Calu3 (cell line): Measurements from ENCODE around the gene JMJD4. TPM values are rescaled to one million over a fixed set of nuclear protein-coding genes. Genes with fewer than 3 reads are reported as not detected.

Source experiments
- BruUV-seq: library from RNA; stranded (reverse); fragments of 400-500 nt; replicated peaks from 2 replicates; lab custom pipeline; 2021; lab: Mats Ljungman, UMichigan
- CTCF ChIA-PET: fragments of 300-600 bp; sonication (Branson Sonifier 250); formaldehyde crosslinking; loops from one replicate; lab custom pipeline; 2022; ENCODE audit warnings: antibody characterized with exemption; lab: Charles Lee
- DNase-seq: peaks from one replicate; pipeline ENCODE4 v3.0.0; 2022
- H3K27ac Mint-ChIP-seq: one replicate; pipeline ENCODE4 v1.8.0; 2022; ENCODE audit warnings: mixed read lengths; ENCODE audit not compliant: unreplicated experiment
- H3K27me3 Mint-ChIP-seq: one replicate; pipeline ENCODE4 v1.8.0; 2022; ENCODE audit warnings: mixed read lengths; ENCODE audit not compliant: unreplicated experiment
- H3K36me3 Mint-ChIP-seq: one replicate; pipeline ENCODE4 v1.8.0; 2022; ENCODE audit warnings: mild to moderate bottlenecking, moderate library complexity, mixed read lengths; ENCODE audit not compliant: insufficient read depth, unreplicated experiment
- H3K4me1 Mint-ChIP-seq: one replicate; pipeline ENCODE4 v1.8.0; 2022; ENCODE audit warnings: mild to moderate bottlenecking, low read depth, mixed read lengths; ENCODE audit not compliant: unreplicated experiment
- H3K4me3 Mint-ChIP-seq: one replicate; pipeline ENCODE4 v1.8.0; 2022; ENCODE audit warnings: mild to moderate bottlenecking, low read depth, moderate library complexity, mixed read lengths; ENCODE audit not compliant: unreplicated experiment
- H3K9me3 Mint-ChIP-seq: one replicate; pipeline ENCODE4 v1.8.0; 2022; ENCODE audit warnings: low read depth, mixed read lengths; ENCODE audit not compliant: unreplicated experiment
- intact Hi-C: fragments of 100-400 bp; cut with micrococcal nuclease; formaldehyde crosslinking; loops from one replicate; pipeline ENCODE4 v1.10.0; 2022; ENCODE audit not compliant: unreplicated experiment
- total RNA-seq: library from RNA; stranded (reverse); gene quantifications from 2 replicates; pipeline ENCODE4 v1.2.3, GENCODE V29; 2022
- TF ChIP-seq, protein P1 (sequence below): fragments of 200-600 bp; IDR thresholded peaks from one replicate; pipeline ENCODE4 v1.8.0; 2022; ENCODE audit warnings: antibody characterized with exemption; ENCODE audit not compliant: unreplicated experiment

JMJD4 gene
- total RNA-seq, 1 experiment from 2014 or later = 37.8 TPM

DNA sequence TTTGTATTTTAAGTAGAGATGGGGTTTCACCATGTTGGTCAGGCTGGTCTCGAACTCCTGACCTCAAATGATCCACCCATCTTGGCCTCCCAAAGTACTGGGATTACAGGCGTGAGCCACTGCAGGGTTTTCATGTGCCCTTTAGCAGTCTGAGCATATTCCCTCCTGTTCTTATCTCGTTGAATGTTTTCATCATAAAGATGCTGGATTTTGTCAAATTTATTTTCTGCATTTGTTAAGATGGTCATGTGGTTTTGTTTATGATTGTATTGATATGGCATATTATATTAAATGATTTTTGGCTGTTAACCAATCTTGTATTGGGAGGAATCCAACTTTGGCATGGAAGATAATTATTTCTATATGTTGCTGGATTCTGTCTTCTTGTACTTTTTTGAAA, 8.8 kb downstream of the JMJD4 start:
- TF ChIP-seq, protein P1, sequence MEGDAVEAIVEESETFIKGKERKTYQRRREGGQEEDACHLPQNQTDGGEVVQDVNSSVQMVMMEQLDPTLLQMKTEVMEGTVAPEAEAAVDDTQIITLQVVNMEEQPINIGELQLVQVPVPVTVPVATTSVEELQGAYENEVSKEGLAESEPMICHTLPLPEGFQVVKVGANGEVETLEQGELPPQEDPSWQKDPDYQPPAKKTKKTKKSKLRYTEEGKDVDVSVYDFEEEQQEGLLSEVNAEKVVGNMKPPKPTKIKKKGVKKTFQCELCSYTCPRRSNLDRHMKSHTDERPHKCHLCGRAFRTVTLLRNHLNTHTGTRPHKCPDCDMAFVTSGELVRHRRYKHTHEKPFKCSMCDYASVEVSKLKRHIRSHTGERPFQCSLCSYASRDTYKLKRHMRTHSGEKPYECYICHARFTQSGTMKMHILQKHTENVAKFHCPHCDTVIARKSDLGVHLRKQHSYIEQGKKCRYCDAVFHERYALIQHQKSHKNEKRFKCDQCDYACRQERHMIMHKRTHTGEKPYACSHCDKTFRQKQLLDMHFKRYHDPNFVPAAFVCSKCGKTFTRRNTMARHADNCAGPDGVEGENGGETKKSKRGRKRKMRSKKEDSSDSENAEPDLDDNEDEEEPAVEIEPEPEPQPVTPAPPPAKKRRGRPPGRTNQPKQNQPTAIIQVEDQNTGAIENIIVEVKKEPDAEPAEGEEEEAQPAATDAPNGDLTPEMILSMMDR = no peak
- CTCF ChIA-PET = interaction anchor here (0.7 kb wide), 1 partner anchor 156 kb away, joined by 4 read pairs; no protein-coding TSS in a partner anchor
- no peak overlapping the region for H3K4me3 Mint-ChIP-seq
- H3K9me3 Mint-ChIP-seq = peaks cover 8% of the 10 kb centered on the region
- H3K27ac Mint-ChIP-seq = no peak overlapping the region
- no TSS peak for BruUV-seq
- peaks cover 8% of the 10 kb centered on the region for H3K4me1 Mint-ChIP-seq
- H3K27me3 Mint-ChIP-seq = no peaks in the 10 kb centered on the region
- intact Hi-C loops = loop anchor here (5.0 kb wide), 1 partner anchor 164 kb away; the partner anchor contains the start of gene ZNF678
- H3K36me3 Mint-ChIP-seq = peaks cover 35% of the 10 kb centered on the region
- DNase-seq = no peak

- no peak overlapping the region for H3K4me3 Mint-ChIP-seq
- H3K36me3 Mint-ChIP-seq = peaks cover 30% of the 10 kb centered on the region
- no peaks in the 10 kb centered on the region for H3K27me3 Mint-ChIP-seq
- TF ChIP-seq, protein P1 = no peak
- H3K4me1 Mint-ChIP-seq = peaks cover 8% of the 10 kb centered on the region
- intact Hi-C loops = loop anchor here (5.0 kb wide), 1 partner anchor 163 kb away; the partner anchor contains the start of gene ZNF678
- H3K9me3 Mint-ChIP-seq = peaks cover 11% of the 10 kb centered on the region
- no peak overlapping the region for H3K27ac Mint-ChIP-seq
- no TSS peak for BruUV-seq
- CTCF ChIA-PET = no interaction called here
- DNase-seq = no peak
Observed at GRCh38 chr1:227725046-227725445, 10.1 kb downstream of the JMJD4 start.

- Mint-ChIP-seq H3K9me3 (peaks cover 19% of the 10 kb centered on the region), H3K36me3 (peaks cover 14% of the 10 kb centered on the region), H3K27me3 (no peaks in the 10 kb centered on the region), H3K27ac (no peak overlapping the region), H3K4me3 (no peak overlapping the region), H3K4me1 (peaks cover 8% of the 10 kb centered on the region)
- intact Hi-C loops = no loop called here
- no TSS peak for BruUV-seq
- TF ChIP-seq, protein P1 = no peak
- CTCF ChIA-PET = interaction anchor here (0.9 kb wide), 1 partner anchor 14 kb away, joined by 3 read pairs; no protein-coding TSS in a partner anchor
- no peak for DNase-seq
Observed at GRCh38 chr1:227723474-227723873, 11.6 kb downstream of the JMJD4 start.

GRCh38 chr1:227718932-227719331, 16.2 kb downstream of the JMJD4 start:
- CTCF ChIA-PET = no interaction called here
- Mint-ChIP-seq H3K27me3 (no peaks in the 10 kb centered on the region), H3K4me1 (no peaks in the 10 kb centered on the region), H3K4me3 (no peak overlapping the region), H3K27ac (no peak overlapping the region), H3K36me3 (no peaks in the 10 kb centered on the region), H3K9me3 (peaks cover 21% of the 10 kb centered on the region)
- TF ChIP-seq, protein P1 = no peak
- no peak for DNase-seq
- intact Hi-C loops = no loop called here
- no TSS peak for BruUV-seq
